GM10266 (cell line): Measurements from ENCODE around the gene PTPRG.

Experiments
- DNase-seq: peaks from one replicate; pipeline ENCODE4 v3.0.0; 2012; ENCODE audit errors: extremely low spot score
- TF ChIP-seq, protein P1 (sequence below): IDR thresholded peaks from 2 replicates; pipeline ENCODE4 v1.5.1; 2012; ENCODE audit warnings: mild to moderate bottlenecking, low read depth; ENCODE audit not compliant: control insufficient read depth, insufficient read depth; ENCODE audit errors: missing control alignments

The PTPRG gene

DNA sequence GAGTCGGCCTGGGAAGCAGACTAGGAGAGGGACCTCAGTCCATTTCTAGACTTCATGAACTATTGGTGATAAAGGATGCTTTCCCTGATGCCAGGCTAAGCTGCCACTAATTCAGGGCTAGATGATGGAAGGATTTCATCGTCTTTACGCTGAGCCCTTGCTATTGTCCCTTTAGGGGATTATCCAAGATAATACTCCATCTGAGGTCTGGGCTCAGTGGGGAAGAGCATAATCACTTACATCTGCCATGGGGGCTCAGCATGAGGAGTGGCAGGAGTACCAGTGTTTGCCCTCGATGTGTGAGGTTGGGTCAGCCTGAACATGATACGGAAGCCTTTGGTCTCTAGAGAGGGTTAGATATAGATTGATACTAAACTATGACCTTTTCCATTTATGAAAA lies 47.3 kb downstream of the PTPRG start:
- TF ChIP-seq, protein P1, sequence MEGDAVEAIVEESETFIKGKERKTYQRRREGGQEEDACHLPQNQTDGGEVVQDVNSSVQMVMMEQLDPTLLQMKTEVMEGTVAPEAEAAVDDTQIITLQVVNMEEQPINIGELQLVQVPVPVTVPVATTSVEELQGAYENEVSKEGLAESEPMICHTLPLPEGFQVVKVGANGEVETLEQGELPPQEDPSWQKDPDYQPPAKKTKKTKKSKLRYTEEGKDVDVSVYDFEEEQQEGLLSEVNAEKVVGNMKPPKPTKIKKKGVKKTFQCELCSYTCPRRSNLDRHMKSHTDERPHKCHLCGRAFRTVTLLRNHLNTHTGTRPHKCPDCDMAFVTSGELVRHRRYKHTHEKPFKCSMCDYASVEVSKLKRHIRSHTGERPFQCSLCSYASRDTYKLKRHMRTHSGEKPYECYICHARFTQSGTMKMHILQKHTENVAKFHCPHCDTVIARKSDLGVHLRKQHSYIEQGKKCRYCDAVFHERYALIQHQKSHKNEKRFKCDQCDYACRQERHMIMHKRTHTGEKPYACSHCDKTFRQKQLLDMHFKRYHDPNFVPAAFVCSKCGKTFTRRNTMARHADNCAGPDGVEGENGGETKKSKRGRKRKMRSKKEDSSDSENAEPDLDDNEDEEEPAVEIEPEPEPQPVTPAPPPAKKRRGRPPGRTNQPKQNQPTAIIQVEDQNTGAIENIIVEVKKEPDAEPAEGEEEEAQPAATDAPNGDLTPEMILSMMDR: no peak
- DNase-seq: no peak

- no peak for DNase-seq
- TF ChIP-seq, protein P1: no peak
Observed at GRCh38 chr3:61610316-61610715, 48.9 kb downstream of the PTPRG start.

- no peak for DNase-seq
- TF ChIP-seq, protein P1: no peak
Observed at GRCh38 chr3:61612211-61613194, 51.1 kb downstream of the PTPRG start.

GRCh38 chr3:61613666-61614065 lies 52.3 kb downstream of the PTPRG start:
- TF ChIP-seq, protein P1: no peak
- no peak for DNase-seq

- TF ChIP-seq, protein P1: no peak
- no peak for DNase-seq
Observed at GRCh38 chr3:61615643-61616042, 54.3 kb downstream of the PTPRG start.

DNA sequence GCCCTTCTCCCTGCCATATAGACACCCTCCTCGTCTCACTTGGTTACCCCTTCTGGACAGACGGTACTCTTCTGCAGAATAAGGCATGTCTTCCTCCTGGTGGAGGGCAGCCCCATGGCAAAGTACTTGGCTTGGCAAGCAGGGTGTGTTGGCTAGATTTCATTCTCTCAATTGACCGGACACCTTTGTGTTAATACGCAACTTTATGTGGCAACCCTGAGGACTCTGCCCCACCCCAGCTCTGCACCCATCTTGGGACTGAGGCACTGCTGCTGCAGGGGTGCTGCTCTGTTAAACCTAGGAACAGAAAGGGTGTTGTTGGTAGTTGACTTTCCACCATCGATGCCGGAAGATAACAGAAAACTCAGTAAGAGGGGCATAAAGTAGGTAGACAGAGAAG lies 55.2 kb downstream of the PTPRG start:
- TF ChIP-seq, protein P1: no peak
- DNase-seq: no peak

GRCh38 chr3:61617041-61617440 lies 55.7 kb downstream of the PTPRG start:
- TF ChIP-seq, protein P1: no peak
- no peak for DNase-seq
